Activated CD4-positive, CD25-positive, alpha-beta regulatory T cell (primary cell): ENCODE data around the gene GPSM3.
"Not testable (repeated sequence)": the region's sequence is repeated elsewhere in the genome, so short reads cannot be mapped to it uniquely, and the experiment has no call there.

Experiments used
- DNase-seq, 4 experiments: peaks; one replicate each; lab custom pipeline; 2025; lab: John Stamatoyannopoulos, UW

The GPSM3 gene, protein sequence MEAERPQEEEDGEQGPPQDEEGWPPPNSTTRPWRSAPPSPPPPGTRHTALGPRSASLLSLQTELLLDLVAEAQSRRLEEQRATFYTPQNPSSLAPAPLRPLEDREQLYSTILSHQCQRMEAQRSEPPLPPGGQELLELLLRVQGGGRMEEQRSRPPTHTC

DNA sequence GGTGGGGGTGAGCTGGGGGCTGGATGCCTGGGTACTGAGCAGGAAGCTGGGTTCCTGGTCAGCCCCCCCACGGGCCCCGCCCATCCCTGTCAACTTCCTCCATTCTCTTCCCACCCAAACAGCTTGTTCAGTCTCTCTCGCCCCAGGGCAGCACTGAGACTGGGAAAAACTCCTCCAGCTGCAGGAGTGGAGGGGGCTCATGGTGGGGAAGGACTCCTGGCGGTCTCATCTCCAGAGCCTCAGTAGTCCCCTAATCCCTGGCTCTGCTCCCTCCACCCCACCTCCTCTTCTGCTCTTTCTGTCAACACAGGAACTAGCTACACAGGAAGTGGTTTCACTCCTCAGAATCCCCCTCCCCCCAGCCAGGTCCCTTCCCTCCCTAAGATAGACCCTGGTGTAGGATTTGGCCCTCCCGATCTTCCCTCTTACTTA lies at the start of gene GPSM3:
Gene GPSM3, minus strand, starts transcription at position 36 of the 432 bp plus-strand sequence. CDS start 130 bp downstream, outside the sequence.
- peak in 2 of 4 experiments; percentile 35 to 36 for DNase-seq

DNA sequence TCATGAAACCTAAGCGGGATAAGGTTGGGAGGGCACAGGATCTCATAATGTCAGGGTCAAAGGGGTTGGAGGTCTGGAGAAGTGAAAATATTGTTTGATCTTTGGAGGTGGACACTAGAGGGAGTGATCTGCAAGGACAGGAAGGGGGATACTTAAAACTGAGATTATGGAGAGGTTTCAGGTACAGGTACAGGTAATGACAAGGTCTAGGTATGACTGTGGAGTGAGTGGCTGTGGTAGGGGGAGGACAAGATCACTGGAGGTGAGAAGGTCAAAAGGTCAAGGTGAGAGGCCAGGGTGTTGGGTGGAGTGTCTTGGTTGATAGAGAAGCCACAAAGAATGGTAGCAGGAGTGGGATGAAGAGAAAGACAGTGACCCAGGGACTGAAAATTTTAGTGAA lies 48.2 kb upstream of the GPSM3 start:
- DNase-seq, result no peak

DNA sequence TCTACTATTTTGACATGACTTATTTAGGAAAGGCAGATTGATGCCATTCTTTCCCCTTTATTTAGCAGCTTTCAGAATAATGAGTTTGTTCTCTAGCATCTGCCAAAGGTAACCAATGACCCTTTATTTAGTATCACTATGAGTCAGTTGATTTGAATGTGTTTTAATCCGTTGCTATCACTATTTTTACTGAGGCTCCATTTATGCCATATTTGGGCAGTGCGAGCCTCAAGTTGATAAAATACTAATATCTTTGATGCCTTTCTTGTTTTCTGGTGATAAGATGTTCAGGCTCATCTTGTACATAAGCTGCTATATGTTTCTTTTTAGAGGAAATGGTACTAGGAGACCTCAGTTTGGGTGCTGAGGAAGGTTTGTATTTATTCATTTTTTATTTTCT lies 47.0 kb upstream of the GPSM3 start:
- no peak for DNase-seq

DNA sequence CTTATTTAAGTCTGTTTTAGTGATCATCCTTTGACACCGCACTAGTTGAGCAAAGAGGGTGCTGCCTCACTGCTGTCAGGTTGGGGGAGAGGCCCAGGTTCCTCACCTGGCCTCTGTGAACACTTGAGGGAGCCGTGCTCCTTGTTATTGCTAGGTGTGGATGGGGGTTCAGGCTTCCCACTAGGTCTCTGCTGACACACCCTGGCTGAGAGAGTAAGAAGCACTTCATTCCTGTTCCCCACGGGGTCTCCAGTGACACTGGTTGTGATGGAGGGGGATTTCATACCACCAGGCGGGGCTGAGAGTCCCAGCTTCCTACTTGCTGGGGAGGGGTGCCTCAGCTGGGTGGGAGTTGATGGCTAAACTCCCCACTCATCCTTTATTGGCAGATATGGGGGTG lies 42.5 kb upstream of the GPSM3 start:
- DNase-seq, result no peak

DNA sequence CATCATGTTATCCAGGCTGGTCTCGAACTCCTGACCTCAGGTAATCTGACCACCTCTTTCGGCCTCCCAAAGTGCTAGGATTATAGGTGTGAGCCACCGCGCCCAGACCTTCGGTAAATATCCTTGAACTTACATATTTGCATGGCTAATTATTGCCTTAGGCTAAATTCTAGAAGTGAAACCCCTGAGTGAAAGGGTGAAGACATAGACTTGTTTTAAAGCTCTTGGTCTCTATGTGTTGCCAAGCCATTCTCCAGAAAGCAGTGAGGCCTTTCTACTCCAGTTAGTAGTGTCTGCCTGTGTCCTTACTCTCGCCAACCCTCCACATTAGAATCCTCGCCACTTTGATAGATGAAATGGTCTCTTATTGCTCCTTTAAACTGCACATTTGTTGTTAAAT lies 34.0 kb upstream of the GPSM3 start:
- DNase-seq, result no peak

DNA sequence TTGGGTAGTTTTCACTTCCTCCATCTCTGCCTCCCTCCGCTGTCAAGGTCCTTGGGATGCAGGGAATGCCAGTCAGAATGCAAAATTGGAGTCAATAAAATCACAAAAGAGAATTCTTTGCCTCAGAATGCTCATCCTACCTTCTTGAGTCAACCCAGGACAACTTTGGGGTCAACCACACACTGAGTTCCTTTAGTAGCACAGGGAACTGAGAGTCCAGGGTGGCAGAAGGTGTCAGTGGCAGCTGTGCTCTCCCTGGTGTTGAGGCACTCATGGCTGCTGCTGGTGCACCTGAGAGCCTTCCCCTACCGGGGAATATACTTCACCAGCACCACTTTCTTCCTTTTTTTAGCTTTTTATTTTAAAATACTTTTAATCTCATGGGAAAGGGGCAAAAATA lies 32.3 kb upstream of the GPSM3 start:
- DNase-seq, result no peak

DNA sequence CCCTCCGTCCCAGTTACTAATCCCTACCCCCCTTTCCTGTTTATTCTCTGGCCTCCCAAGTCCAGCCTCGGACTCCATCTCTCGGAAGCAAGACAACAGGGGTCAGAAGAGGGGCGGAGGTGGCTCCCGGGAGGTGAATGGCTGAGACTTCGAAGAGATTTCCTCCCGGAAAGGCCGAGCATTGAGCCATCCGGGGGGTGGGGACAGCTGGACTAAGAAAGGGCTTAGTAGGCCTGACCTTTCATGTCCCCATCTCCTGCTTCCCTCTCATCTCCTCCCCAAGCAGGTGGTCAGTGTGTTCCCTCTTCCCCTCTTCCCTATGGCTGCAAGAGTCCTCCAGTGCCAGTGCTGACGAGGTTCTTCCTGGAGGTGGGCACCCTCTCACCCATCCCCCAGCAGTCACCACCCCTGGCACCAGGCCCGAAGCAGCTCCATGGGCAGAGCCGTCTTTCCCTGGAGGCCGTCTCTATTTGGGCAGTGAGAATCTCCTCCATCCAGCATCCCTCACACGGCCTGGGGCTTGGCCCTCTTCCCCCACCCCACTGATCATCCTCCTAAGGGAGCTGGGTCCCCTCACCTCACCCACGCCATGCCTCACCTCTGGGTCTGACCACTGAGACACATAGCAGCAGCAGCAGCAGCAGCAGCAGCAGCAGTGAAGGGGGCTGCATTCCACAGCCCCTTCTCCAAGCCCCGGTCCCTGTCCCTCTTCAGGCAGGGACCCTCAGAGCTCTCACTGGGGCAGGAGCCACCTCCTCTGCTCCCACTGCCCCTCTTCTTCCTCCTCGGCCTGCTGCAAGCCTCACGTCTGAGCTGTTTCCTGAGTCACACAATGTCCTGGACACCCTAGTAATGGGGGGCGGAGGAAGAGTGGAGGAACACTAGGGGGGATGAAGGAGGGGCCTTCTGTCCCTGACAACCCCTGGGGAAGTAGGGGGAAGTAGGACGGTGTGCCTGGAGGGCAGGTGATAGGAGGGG lies 31.1 kb upstream of the GPSM3 start, which contains the start of gene NOTCH4:
Gene NOTCH4, minus strand, starts transcription at position 810 of the 978 bp plus-strand sequence. Its CDS starts 139 bp downstream, at position 671.
- no peak for DNase-seq

DNA sequence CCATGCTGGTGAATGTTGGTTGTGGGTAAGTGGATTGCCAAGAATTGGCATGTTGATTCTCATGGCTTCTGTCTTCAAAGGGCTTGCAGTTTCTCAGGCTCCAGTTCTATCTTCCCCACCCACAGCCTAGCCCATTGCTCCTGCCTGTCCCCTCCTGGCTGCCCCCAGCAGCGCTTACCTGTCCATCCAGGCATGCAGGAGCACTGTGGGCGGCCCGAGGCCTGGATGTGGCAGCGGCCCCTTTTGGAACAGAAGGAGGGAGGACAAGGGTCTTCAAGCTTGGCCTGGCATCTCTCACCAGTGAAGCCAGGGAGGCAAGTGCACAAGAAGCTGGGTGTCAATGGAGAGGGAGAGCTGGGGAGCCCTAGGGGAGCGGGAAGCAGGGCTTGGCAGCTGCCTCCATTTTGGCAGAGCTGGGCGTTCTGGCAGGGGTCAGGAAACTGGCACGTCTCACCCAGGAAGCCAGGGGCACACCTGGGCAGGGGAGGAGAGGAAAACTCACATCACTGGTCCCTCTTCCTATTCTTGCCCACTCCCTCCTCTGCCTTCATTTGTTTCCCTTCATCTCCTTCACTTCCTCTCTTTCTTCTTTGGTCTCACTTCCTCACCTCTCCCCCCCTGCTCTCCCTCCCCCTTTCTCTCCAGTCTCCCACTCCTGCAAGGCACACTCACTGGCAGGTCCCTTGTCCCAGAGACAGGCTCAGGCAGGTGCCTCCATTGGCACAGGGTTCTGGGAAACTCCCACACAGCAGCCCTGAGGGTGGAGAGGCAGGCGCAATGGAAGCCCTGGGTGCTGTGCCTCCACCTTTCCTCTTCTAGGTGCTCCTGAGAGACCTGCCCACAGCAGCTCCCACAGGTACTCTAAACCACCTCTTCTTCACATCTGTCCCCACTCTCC lies 30.1 kb upstream of the GPSM3 start:
- no peak for DNase-seq

DNA sequence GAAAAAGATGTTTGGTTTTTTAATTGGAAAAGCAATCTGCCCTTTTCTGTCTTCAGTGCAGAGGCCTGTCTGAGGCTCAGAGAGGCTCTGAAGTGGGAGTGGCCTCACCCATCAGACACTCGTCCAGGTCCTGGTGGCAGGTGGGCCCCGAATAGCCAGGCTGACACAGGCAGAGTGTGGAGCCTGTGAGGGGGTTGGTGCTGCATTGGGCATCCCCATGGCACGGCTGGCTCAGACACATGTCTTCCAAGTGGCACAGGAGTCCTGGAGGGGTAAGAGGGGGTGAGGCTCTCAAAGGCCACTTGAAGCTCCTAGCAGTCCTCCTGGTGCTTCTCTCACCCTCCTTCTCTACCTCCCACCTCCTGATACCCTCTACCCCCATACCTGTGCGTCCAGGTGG lies 27.6 kb upstream of the GPSM3 start:
- no peak for DNase-seq

DNA sequence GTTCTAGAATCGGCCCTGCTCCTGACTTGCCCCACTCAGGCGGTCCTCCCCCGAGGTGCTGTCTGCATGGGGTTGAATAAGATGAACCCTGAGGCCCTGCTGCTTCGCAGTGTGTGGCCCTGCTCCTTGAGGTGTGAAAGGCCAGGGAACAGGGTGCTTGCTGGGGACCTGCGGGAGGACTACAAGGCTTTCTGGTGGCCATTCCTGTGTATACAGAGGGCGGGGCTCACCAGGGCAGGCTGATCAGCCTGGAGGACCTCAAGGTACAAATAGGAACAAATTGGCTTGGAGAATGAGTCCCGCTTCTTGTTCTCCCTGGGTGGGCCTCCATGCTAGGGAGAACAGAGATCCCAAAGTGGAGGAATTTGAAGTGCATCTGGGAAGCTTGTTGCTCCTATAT lies 25.7 kb upstream of the GPSM3 start:
- no peak for DNase-seq

DNA sequence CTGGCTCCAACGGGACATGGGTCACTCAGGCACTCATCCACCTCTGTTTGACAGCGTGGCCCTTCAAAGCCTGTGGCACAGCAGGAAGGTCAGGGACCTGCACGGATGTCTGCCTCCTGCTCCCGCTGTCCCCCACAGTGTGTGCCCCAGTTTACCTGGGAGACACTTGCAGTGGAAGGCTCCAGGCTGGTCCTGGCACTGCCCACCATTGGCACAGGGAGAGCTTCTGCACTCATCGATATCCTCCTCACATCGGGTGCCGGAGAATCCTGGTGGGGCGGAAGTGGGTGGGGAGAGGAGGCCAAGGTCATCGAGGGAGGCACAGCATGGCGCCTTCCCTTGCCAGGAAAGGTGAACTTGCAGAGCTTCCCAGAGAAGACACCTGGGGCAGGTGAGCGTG lies 24.6 kb upstream of the GPSM3 start:
- no peak for DNase-seq

DNA sequence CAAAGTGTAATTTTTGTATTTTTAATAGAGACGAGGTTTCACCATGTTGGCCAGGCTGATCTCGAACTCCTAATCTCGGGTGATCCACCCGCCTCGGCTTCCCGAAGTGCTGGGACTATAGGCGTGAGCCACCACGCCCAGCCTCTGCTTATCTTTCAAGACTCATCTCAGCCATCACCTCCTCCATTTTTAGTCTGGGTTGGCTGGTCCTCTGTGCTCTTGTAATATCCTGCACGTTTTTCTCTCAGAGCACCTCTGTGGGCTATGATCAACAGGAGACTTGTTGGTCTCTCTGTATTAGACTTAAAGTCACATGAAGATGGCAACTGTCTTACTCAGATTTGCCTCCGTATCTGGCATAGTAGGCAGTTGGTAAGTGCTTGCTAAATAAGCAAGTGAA lies 23.8 kb upstream of the GPSM3 start:
- no peak for DNase-seq

DNA sequence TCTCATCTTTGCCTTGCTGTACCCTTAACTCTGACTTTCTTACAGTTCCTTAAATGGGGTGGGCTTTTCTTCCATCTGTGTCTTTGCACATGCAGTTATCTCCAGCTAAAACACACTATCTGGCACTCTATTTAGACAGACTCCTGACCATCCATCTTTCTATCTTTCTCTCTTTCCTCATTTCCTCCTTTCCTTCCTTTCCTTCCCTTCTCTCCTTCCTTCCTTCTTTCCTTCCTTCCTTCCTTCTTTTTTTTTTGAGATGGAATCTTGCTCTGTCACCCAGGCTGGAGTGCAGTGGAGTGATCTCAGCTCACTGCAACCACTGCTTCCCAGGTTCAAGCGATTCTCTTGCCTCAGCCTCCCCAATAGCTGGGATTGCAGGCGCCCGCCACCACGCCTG lies 23.2 kb upstream of the GPSM3 start:
- no peak for DNase-seq

DNA sequence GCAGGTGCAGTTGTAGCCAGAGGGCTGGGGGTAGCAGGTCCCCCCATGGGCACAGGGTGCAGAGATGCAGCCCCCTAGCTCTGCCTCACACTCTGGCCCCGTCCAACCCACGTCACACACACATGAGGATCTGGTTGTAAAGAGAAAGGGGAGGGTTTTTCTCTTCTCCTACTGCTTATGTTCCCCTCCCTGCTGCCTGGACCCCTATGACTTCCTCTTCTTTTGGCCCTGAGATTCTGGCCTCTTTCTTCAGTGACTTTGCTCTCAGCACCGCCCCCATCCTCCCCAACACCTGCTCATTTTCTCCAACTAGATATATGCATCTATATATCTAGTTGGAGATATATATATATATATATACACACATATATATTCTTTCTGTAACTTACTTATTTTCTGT lies 21.7 kb upstream of the GPSM3 start:
- DNase-seq, result no peak

DNA sequence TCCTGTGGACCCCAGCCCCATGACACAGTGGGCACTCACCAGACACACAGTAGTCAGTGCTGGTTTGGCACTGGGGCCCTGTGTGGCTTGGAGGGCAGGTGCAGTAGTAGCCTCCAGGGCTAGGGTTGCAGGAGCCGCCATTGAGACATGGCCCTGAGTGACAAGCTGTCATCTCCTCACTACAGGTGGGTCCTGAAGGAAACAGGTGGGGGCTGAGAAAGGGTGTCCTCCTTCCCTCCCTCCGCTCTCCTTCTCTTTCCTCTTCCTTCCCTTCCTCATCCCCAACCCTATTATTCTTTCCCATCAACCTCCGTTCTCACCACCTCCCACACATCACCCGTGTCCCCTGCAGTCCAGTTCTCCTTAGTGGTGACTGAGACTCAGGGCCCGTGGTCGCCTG lies 21.2 kb upstream of the GPSM3 start:
- DNase-seq, result no peak

DNA sequence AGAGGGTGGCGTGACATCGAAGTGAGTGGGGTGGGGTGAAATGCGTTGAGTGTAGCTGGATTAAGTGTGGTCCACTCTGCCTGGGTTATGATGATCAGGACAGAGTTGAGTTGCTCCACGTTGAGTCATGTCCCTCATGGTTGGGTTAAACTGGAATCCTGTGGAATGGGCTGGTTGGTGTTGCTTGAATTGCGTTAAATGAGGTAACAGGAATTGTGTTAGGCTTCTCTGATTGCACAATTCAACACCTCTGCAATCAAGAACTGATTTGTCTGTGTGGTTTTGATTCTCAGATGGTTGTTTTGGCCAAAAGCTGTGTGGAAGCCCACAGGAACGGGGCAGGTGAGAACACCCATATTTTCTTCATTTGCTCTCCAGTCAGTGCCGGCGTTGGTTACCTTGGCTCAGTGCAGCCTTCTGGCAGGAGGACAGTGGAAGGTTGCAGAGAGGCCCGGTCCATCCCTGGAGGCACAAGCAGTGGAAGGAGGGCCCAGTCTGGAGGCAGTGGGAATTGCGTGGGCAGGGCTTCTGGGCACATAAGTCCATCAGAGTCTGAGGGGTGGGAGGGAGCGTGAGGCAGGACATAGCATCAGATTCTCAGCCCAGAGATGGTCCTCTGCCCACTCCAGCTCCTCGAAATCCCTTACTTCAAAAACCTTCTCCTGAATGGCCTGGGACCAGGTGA lies 19.8 kb upstream of the GPSM3 start:
- DNase-seq, result no peak

DNA sequence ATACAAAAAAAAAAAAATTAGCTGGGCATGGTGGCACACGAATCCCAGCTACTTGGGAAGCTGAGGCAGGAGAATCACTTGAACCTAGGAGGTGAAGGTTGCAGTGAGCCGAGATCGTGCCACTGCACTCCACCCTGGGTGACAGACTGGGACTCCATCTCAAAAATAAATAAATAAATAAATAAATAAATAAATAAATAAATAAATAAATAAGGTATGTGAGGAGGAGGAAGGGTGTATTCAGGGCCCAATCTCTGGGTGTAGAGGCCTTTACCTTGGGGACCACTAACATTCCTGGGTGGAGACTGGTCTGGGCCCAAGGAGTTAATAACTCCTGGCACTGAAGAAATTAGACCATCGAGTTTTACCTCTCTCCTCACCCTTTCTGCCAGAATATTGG lies 19.0 kb upstream of the GPSM3 start:
- not testable (repeated sequence) for DNase-seq

DNA sequence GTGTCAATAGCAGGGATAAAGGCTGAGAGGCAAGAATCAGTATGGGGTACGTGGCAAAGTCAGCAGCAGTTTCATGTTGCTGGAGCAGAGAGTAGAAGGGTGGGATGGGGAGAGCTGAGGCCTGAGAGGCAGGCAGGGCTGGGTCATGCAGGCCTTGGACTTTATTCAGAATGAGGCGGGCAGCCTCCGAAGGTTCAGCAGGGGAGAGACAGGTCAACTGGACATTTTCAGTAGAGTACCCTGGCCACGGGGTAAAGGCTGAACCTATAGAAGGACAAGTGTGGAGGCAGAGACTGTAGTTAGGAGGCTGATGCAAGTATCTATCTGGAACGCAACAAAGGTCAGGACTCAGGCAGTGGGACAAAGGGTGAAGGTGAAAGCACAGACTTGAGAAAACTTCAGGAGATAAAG lies 17.8 kb upstream of the GPSM3 start:
- DNase-seq, result no peak

DNA sequence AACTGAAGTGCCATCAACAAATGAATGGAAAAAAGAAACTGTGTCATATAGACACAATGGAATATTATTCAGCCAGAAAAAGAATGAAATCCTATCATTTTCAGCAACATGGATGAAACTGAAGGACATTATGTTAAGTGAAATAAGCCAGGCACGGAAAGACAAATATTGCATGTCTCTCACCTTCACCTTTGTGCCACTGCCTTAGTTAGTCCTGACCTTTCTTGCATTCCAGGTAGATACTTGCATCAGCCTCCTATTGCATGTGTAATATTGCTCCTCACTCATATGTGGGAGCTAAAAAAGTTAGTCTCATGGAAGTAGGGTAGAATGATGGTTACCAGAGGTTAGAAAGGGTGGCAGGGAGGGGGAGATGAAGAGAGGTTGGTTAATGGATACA lies 16.6 kb upstream of the GPSM3 start:
- no peak for DNase-seq

DNA sequence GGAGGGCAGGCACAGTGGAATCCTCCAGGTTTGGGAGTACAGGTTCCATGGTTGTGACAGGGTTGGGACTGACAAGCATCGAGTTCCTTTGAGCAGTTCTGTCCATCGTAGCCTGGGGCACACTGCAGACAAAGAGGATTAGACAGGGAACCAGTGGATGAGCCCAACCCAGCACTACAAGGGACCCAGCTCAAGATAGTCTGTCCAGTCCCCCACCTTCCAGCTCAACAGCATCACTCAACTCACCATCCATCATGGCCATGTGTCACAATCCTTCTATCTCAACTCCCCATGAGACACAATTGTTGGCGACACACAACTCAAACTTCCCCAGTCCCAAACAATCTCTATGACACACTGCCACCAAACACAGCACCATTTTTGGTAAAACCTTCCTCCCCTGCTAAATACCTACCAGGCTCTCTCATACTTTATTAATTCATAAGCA lies 11.8 kb upstream of the GPSM3 start:
- DNase-seq, result no peak

DNA sequence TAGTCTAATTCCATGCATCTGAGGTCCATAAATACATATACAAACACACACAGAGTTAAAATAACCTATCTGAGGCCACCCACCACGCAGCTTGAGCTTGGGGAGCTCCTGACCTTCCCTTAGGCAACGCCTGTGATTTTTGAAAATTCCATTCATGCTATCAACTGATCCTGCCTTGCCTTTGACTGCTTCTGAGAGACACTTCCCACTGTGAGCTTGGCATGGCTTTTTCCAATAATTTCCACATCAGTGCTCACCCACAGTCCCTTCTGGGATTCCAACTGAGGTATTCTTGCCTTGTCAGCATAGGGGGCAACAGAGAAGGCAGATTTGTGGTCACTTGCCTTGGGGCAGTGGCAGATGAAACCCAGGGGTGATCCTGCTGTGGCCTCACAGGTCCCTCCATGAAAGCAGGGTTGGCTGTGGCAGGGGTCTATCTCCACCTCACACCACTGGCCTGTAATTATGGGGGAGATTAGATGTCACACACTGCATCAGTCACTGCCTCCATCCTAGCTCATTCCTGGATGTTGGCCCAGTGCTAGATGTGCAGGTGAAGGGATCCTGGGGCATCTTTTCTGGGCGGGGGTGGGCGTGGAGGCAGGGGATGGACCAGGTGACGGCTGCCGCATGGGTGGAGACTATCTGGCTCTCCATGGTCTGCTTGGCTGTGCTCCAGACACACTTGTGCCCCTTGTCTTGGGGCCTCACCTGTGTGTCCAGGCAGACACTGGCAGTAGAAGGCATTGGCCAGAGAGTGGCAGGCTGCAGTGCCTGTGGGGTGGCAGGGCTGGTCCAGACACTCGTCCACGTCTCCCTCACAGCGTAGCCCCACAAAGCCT lies 11.2 kb upstream of the GPSM3 start:
- no peak for DNase-seq
